Esophagus muscularis mucosa (tissue), 3 donors: ENCODE measurements around the gene DYNC2I2.
"Not testable (repeated sequence)": the region's sequence is repeated elsewhere in the genome, so short reads cannot be mapped to it uniquely, and the experiment has no call there.

Experiments used
- CTCF ChIP-seq, 3 experiments: fragments of 200-600 bp in 2 of 3; fragments of 450-650 bp in 1 of 3; sonication (generic) in 2 of 3; IDR thresholded peaks; one replicate each; pipeline ENCODE4 v1.5.1; 2017 to 2019; ENCODE audit warnings: antibody characterized with exemption in 3 of 3, mild to moderate bottlenecking in 2 of 3, moderate library complexity in 1 of 3
- POLR2A ChIP-seq: fragments of 450-650 bp; IDR thresholded peaks from one replicate; pipeline ENCODE4 v1.6.1; 2017; ENCODE audit warnings: antibody characterized with exemption, moderate library complexity, mild to moderate bottlenecking, low read depth
- POLR2AphosphoS5 ChIP-seq, 2 donors: sonication (generic); formaldehyde crosslinking; IDR thresholded peaks; one replicate each; pipeline ENCODE4 v1.6.1; 2017; ENCODE audit warnings: antibody characterized with exemption in 2 of 2

GRCh38 chr9:128586934-128587333 lies 69.7 kb downstream of the DYNC2I2 start:
- TF ChIP-seq CTCF (IDR thresholded peaks at IDR 0.05); POLR2AphosphoS5 (IDR thresholded peaks at IDR 0.05); POLR2A: not testable (repeated sequence)
